ENCODE results near the gene PRKAR2B.

Gene PRKAR2B

GRCh38 chr7:107044347-107045194, at the start of gene PRKAR2B:
PRKAR2B (plus strand) TSS chr7:107044705; CDS start chr7:107044908, 203 bp downstream.
- peak; percentile 64 to 90 (median 78) for DNase-seq

- no peak for DNase-seq
These were observed 49.7 kb upstream of the PRKAR2B start for GRCh38 chr7:106994833-106995232.

- DNase-seq, result no peak
These were observed 46.8 kb upstream of the PRKAR2B start for GRCh38 chr7:106997487-106998271.

GRCh38 chr7:106999023-106999422, 45.5 kb upstream of the PRKAR2B start:
- DNase-seq, result peak; percentile 13 to 19 (median 17)

GRCh38 chr7:107001490-107001889, 43.0 kb upstream of the PRKAR2B start:
- no peak for DNase-seq

- no peak for DNase-seq
These were observed 42.4 kb upstream of the PRKAR2B start for GRCh38 chr7:107002126-107002525.

GRCh38 chr7:107002529-107002998, 41.9 kb upstream of the PRKAR2B start:
- no peak for DNase-seq

GRCh38 chr7:107007007-107007891, 37.3 kb upstream of the PRKAR2B start:
- DNase-seq, result peak in 1 of 3 donors; percentile 9

- no peak for DNase-seq
These were observed 36.6 kb upstream of the PRKAR2B start for GRCh38 chr7:107007892-107008287.

GRCh38 chr7:107009846-107010203, 34.7 kb upstream of the PRKAR2B start:
- no peak for DNase-seq

GRCh38 chr7:107012691-107013090, 31.8 kb upstream of the PRKAR2B start:
- no peak for DNase-seq

- DNase-seq, result no peak
These were observed 30.0 kb upstream of the PRKAR2B start for GRCh38 chr7:107014387-107015023.

GRCh38 chr7:107016312-107016711, 28.2 kb upstream of the PRKAR2B start:
- DNase-seq, result no peak

GRCh38 chr7:107017965-107018719, 26.4 kb upstream of the PRKAR2B start:
- DNase-seq, result no peak

- DNase-seq, result no peak
These were observed 24.1 kb upstream of the PRKAR2B start for GRCh38 chr7:107020400-107020799.

- DNase-seq, result no peak
These were observed 22.9 kb upstream of the PRKAR2B start for GRCh38 chr7:107021600-107021999.

GRCh38 chr7:107023522-107024151, 20.9 kb upstream of the PRKAR2B start:
- DNase-seq, result no peak

- no peak for DNase-seq
These were observed 19.6 kb upstream of the PRKAR2B start for GRCh38 chr7:107024906-107025305.

GRCh38 chr7:107025449-107026103, 18.9 kb upstream of the PRKAR2B start:
- peak in 1 of 3 donors; percentile 26 for DNase-seq

GRCh38 chr7:107026166-107026565, 18.3 kb upstream of the PRKAR2B start:
- no peak for DNase-seq
